Liver (tissue), 3 donors: ENCODE data around the gene SH3BGRL.

Experiments
- ATF3 ChIP-seq: IDR thresholded peaks from 2 replicates; pipeline ENCODE4 v1.6.1; 2016; ENCODE audit warnings: antibody characterized with exemption
- CTCF ChIP-seq: fragments of 150-350 bp; IDR thresholded peaks from 2 replicates; pipeline ENCODE4 v1.5.1; 2017; ENCODE audit warnings: improper control_type of control experiment, low read depth, low read length; ENCODE audit not compliant: missing input control
- EGR1 ChIP-seq, 2 donors: IDR thresholded peaks; 2 replicates each; pipeline ENCODE4 v1.6.1; 2016 to 2018; ENCODE audit warnings: antibody characterized with exemption in 2 of 2, low read depth in 2 of 2
- FOXA1 ChIP-seq: IDR thresholded peaks from 2 replicates; pipeline ENCODE4 v1.6.1; 2016; ENCODE audit warnings: antibody characterized with exemption
- JUND ChIP-seq, 2 donors: IDR thresholded peaks; 2 replicates each; pipeline ENCODE4 v1.6.1; 2016; ENCODE audit warnings: antibody characterized with exemption in 2 of 2
- MAX ChIP-seq: IDR thresholded peaks from 2 replicates; pipeline ENCODE4 v1.6.1; 2016; ENCODE audit warnings: antibody characterized with exemption
- NR2F2 ChIP-seq: IDR thresholded peaks from 2 replicates; pipeline ENCODE4 v1.6.1; 2016; ENCODE audit warnings: antibody characterized with exemption
- RAD21 ChIP-seq, 2 donors: IDR thresholded peaks; 2 replicates each; pipeline ENCODE4 v1.6.1; 2016; ENCODE audit warnings: antibody characterized with exemption in 2 of 2, mild to moderate bottlenecking in 2 of 2
- REST ChIP-seq: IDR thresholded peaks from 2 replicates; pipeline ENCODE4 v1.6.1; 2016; ENCODE audit warnings: antibody characterized with exemption, mild to moderate bottlenecking
- SP1 ChIP-seq: IDR thresholded peaks from 2 replicates; pipeline ENCODE4 v1.6.1; 2018; ENCODE audit warnings: antibody characterized with exemption, mild to moderate bottlenecking
- TAF1 ChIP-seq: conservative IDR thresholded peaks from 2 replicates; pipeline ENCODE4 v1.6.1; 2016; ENCODE audit warnings: antibody characterized with exemption, mild to moderate bottlenecking
- YY1 ChIP-seq: IDR thresholded peaks from 2 replicates; pipeline ENCODE4 v1.6.1; 2016; ENCODE audit warnings: antibody characterized with exemption, mild to moderate bottlenecking
- ZBTB33 ChIP-seq: IDR thresholded peaks from 2 replicates; pipeline ENCODE4 v1.6.1; 2016; ENCODE audit warnings: antibody characterized with exemption
- donor health status: healthy.
- donor health status: healthy.

- TF ChIP-seq CTCF (no peak), NR2F2 (no peak), MAX (no peak), ATF3 (no peak), TAF1 (no peak), JUND (IDR thresholded peaks at IDR 0.05) (no peak), YY1 (no peak), ZBTB33 (no peak), RAD21 (IDR thresholded peaks at IDR 0.05) (no peak), SP1 (no peak), REST (no peak), EGR1 (IDR thresholded peaks at IDR 0.05; ENCODE audit: low read depth in 2 of 2) (no peak), FOXA1 (no peak)
These were observed 1.0 kb downstream of the SH3BGRL start for GRCh38 chrX:81202943-81203342.
